Endothelial cell (in vitro differentiated cells): ENCODE results near the gene SLC2A4. TPM values are rescaled to one million over a fixed set of nuclear protein-coding genes. Genes with fewer than 3 reads are reported as not detected.

Experiments
- DNase-seq: peaks from one replicate; pipeline ENCODE4 v3.0.0; 2021; ENCODE audit warnings: low spot score
- H3K27ac Mint-ChIP-seq: one replicate; pipeline ENCODE4 v1.8.0; 2021; ENCODE audit warnings: mixed read lengths, inconsistent platforms; ENCODE audit not compliant: unreplicated experiment
- H3K27me3 Mint-ChIP-seq: one replicate; pipeline ENCODE4 v1.8.0; 2021; ENCODE audit warnings: mild to moderate bottlenecking, moderate library complexity, mixed read lengths, inconsistent platforms; ENCODE audit not compliant: unreplicated experiment
- H3K36me3 Mint-ChIP-seq: one replicate; pipeline ENCODE4 v1.8.0; 2021; ENCODE audit warnings: mild to moderate bottlenecking, low read depth, mixed read lengths, inconsistent platforms; ENCODE audit not compliant: unreplicated experiment
- H3K4me1 Mint-ChIP-seq: one replicate; pipeline ENCODE4 v1.8.0; 2021; ENCODE audit warnings: mild to moderate bottlenecking, mixed read lengths, inconsistent platforms; ENCODE audit not compliant: unreplicated experiment
- H3K4me3 Mint-ChIP-seq: one replicate; pipeline ENCODE4 v1.8.0; 2021; ENCODE audit warnings: mild to moderate bottlenecking, mixed read lengths, inconsistent platforms; ENCODE audit not compliant: unreplicated experiment
- H3K9me3 Mint-ChIP-seq: one replicate; pipeline ENCODE4 v1.8.0; 2021; ENCODE audit warnings: mixed read lengths, inconsistent platforms; ENCODE audit not compliant: unreplicated experiment
- total RNA-seq: library from RNA; stranded (reverse); fragmentation: NEBNext Ultra II Directional; extraction: Animal tissue kit (Norgen Biotek cat#: 25700); gene quantifications from one replicate; pipeline ENCODE4 v1.2.1, GENCODE V29; 2021; ENCODE audit not compliant: unreplicated experiment
- TF ChIP-seq, protein P1 (sequence below): fragments of 200-600 bp; sonication (generic); IDR thresholded peaks from one replicate; pipeline ENCODE4 v1.5.0; 2021; ENCODE audit warnings: antibody characterized with exemption; ENCODE audit not compliant: unreplicated experiment

Gene SLC2A4
- total RNA-seq, 1 donor from 2014 or later, result 2.2 TPM

DNA sequence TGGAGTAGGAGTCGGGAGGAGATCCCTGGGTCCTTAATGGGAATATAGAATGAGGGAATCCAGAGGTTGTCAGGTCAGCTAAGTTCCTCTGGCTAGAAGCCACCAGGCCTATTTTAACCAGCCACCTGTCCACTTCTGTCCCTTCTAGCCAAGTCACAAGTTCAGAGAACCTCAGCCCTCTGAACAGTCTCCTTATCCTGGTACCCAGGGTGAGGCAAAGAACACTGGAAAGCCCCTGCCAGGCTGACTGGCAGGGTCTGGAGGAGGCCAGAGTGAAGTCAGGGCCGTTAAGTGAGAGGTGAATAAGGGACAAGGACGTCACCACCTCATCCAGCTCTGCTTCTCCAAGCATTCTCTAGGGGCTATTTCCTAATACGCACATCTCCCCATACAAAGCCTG is 32.7 kb upstream of the SLC2A4 start:
- H3K27me3 Mint-ChIP-seq, result peaks cover 10% of the 10 kb centered on the region
- peaks cover 33% of the 10 kb centered on the region for H3K36me3 Mint-ChIP-seq
- DNase-seq, result no peak
- H3K9me3 Mint-ChIP-seq, result no peaks in the 10 kb centered on the region
- H3K4me3 Mint-ChIP-seq, result peak overlapping the region; percentile 82
- peaks cover 33% of the 10 kb centered on the region for H3K4me1 Mint-ChIP-seq
- TF ChIP-seq, protein P1, sequence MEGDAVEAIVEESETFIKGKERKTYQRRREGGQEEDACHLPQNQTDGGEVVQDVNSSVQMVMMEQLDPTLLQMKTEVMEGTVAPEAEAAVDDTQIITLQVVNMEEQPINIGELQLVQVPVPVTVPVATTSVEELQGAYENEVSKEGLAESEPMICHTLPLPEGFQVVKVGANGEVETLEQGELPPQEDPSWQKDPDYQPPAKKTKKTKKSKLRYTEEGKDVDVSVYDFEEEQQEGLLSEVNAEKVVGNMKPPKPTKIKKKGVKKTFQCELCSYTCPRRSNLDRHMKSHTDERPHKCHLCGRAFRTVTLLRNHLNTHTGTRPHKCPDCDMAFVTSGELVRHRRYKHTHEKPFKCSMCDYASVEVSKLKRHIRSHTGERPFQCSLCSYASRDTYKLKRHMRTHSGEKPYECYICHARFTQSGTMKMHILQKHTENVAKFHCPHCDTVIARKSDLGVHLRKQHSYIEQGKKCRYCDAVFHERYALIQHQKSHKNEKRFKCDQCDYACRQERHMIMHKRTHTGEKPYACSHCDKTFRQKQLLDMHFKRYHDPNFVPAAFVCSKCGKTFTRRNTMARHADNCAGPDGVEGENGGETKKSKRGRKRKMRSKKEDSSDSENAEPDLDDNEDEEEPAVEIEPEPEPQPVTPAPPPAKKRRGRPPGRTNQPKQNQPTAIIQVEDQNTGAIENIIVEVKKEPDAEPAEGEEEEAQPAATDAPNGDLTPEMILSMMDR, result no peak
- peak overlapping the region; percentile 72 for H3K27ac Mint-ChIP-seq

DNA sequence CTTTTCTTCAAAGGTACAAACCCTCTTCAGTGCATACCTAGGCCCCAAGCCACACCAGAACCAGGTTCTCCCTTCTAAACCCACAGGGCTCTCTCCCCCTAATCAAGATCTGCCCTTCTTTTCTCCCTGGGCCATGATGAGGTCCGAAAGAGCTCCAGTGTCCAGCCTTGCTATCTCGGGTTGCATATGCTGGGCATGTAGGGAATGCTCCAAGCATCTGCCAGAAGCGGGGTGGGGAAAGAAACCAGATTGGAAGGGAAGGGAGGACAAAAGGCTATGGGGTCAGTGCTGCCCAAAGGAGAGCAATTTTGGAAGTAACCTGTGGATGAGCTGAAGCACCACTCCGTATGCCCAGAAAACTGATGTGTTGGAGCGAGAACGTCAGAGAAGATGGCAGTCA is 32.3 kb upstream of the SLC2A4 start:
- H3K4me3 Mint-ChIP-seq, result peak overlapping the region; percentile 82
- H3K9me3 Mint-ChIP-seq, result no peaks in the 10 kb centered on the region
- H3K27ac Mint-ChIP-seq, result peak overlapping the region; percentile 72
- H3K4me1 Mint-ChIP-seq, result peaks cover 33% of the 10 kb centered on the region
- peaks cover 10% of the 10 kb centered on the region for H3K27me3 Mint-ChIP-seq
- H3K36me3 Mint-ChIP-seq, result peaks cover 33% of the 10 kb centered on the region
- TF ChIP-seq, protein P1, result no peak
- DNase-seq, result no peak

DNA sequence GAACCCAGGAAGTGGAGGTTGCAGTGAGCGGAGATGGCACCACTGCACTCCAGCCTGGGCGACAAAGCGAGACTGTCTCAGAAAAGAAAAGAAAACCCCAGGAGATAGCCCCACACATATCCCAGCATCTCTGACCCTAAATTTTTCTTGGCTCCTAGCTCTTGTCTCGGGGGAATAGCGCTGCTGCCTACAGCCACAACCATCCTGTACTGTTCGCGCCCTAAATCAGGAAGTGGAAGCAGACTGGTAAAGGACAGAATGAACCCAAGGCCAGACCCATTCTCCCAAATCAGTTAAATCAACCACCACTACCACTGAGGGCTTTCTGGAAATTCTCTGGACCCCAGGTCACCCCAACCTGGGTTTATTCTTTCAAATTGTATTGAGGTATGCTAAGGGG is 31.7 kb upstream of the SLC2A4 start:
- peaks cover 33% of the 10 kb centered on the region for H3K4me1 Mint-ChIP-seq
- TF ChIP-seq, protein P1, result no peak
- DNase-seq, result no peak
- no peaks in the 10 kb centered on the region for H3K9me3 Mint-ChIP-seq
- no peak overlapping the region for H3K27ac Mint-ChIP-seq
- H3K4me3 Mint-ChIP-seq, result peak overlapping the region; percentile 93
- H3K27me3 Mint-ChIP-seq, result peaks cover 12% of the 10 kb centered on the region
- H3K36me3 Mint-ChIP-seq, result peaks cover 32% of the 10 kb centered on the region

DNA sequence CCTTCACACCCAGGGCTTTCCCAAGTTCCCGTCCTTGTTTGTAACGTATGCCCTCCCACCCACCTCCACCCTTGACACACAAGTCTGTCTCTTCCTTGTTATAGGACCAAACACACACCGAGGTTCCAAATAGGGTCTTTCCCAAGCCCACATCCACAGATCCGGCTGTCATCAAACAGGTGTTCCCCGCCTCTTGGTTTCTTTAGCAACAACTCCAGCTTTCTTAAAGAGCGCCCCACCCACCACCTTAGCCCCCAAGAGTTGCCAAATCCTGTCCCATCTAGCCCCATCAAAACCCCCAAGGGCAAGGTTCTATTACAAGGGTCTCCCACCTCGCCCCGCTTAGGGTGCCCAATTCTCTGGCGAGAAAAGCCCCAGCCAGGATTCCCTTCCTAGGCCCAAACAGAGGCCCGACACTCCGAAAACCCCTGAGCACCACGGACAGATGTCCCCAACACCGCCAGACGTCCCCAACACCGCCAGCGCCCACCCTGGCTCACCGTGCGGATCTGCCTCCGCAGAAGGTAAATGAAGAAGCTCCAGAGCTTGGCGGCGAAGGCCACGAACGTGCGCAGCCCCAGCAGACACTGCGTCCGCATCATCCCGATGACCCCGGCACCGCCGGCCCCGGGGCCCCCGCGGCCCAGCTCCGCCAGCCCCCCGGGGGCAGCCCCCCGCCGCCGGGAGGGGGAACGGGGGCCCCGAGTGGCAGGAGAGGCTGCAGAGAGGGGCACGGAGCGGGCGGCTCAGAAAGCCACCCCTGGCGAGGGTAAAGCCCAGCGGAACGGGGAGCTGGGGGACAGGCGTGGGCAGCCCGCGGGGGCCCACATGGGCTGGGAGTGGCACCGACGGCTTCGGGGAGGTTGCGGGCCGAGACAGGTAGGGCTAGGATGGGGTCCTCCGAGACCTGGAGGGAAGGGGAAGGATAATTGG is 30.6 kb upstream of the SLC2A4 start:
- DNase-seq, result no peak
- H3K27ac Mint-ChIP-seq, result peak overlapping the region; percentile 96
- H3K36me3 Mint-ChIP-seq, result peaks cover 30% of the 10 kb centered on the region
- H3K9me3 Mint-ChIP-seq, result no peaks in the 10 kb centered on the region
- TF ChIP-seq, protein P1, result no peak
- H3K4me1 Mint-ChIP-seq, result peaks cover 33% of the 10 kb centered on the region
- H3K27me3 Mint-ChIP-seq, result peaks cover 12% of the 10 kb centered on the region
- peak overlapping the region; percentile 93 for H3K4me3 Mint-ChIP-seq

DNA sequence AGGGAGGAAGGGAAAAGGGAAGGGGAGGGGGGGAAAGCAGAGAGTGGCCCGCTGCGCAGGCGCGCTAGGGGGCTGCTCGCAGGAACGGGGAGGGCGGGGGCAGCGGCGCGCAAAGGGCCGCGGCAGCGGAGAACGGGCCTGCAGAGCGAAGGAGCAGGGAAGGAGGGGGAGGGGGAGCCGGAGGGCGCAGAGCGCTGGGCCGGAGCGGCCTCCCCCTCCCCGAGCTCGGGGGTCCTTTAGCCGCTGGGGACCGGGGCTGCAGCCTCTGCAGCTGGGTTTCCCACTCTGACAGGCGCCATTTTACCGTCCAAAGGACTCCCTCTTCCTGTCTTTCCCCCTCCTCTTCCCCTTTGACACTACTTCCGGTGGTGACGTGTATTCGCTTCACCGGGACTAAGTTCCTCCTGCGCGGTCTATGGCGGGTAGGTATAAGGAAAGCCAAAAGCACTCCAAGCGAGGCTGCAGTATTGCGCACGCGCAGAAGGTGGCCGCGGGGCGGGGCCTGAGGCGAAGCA is 29.8 kb upstream of the SLC2A4 start, which contains the start of gene CTDNEP1:
TSS of gene CTDNEP1 (minus strand) at position 74 of the 515 bp plus-strand sequence. CDS start 438 bp downstream, outside the sequence.
- H3K4me3 Mint-ChIP-seq, result peak within 1 kb of the TSS; percentile 93
- H3K27me3 Mint-ChIP-seq, result peaks cover 14% of the 10 kb centered on the region
- no peaks in the 10 kb centered on the region for H3K9me3 Mint-ChIP-seq
- TF ChIP-seq, protein P1, result no peak
- DNase-seq, result peak; percentile 78
- peaks cover 33% of the 10 kb centered on the region for H3K4me1 Mint-ChIP-seq
- H3K36me3 Mint-ChIP-seq, result peaks cover 28% of the 10 kb centered on the region
- H3K27ac Mint-ChIP-seq, result peak within 1 kb of the TSS; percentile 99
